HG03025 (cell line): ENCODE measurements around the gene ISG20.
A peak's percentile ranks its signal among the peaks of the same experiment; 100 is the strongest.

Experiments
- ATAC-seq: cut with Tn5 transposase; IDR thresholded peaks from one replicate; pipeline ENCODE4 v1.9.1; 2021; ENCODE audit warnings: mild to moderate bottlenecking, moderate library complexity; ENCODE audit not compliant: unreplicated experiment, low FRiP score

The ISG20 gene

DNA sequence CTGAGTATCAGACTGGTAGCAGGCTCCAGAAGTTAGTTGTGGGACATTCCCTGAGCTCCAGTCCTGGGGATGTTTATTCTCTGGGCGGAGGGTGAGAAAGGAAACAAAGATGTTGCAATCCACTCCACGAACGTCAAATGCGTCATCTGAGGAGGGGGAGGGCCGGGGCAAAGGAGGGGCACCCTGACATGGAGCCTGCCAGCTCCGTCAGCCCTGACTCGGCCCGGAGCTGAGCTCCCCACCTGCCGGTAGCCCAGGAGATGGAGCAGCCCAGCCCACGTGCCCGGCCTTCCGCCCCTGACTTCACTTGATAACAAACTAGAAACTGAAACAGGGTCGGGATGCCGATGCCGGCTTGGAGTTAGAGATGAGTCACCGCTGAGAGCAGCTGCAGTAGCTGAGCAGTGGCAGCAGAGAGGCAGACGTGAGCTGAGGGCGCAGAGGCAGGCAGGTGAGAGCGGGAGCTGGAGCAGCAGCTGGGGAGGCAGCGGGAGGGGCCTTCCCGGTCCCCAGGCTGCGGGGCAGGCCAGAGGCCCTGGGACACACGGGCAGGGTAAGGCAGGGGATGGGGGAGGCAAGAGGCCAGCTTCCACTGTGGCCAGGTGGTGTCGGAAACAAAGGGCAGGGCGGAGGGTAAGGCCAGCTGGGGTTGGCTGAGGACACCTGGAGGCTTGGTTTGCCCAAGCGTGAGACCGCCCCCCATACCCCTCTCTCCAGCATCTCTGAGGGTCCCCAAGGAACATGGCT lies at the start of gene ISG20:
ISG20 (plus strand) TSS at position 391 of the 747 bp plus-strand sequence; CDS start at position 742, 351 bp downstream.
- ATAC-seq = peak; percentile 68

DNA sequence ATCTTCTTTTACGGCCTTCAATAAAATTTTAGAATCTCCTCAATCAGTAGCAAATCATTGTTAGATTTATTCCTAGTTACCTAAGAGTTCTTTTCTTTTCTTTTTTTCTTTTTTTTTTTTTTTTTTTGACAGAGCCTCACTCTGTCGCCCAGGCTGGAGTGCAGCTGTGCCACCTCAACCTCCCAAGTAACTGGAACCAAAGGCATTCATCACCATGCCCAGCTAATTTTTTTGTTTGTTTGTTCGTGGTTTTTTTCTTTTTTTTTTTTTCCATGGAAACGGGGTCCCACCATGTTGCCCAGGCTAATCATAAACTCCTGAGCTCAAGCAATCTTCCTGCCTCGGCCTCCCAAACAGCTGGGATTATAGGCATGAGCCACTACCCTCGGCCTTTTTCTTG lies 48.1 kb upstream of the ISG20 start:
- ATAC-seq = no peak

DNA sequence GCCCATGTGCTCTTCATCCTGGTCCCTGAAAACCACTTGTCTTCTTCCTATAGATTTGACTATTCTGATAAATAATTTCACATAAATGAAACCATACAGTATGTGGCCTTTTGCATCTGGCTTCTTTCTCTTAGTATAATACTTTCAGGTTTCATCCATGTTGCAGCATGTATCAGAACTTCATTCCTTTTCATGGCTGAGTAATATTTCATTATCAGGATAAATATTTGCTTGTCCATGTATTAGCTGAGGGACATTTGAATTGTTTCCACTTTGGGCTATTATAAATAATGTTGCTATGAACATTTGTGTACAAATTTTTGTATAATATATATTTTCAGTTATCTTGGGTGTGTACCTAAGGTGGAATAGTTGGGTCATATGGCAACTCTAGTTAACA lies 47.4 kb upstream of the ISG20 start:
- ATAC-seq = no peak

DNA sequence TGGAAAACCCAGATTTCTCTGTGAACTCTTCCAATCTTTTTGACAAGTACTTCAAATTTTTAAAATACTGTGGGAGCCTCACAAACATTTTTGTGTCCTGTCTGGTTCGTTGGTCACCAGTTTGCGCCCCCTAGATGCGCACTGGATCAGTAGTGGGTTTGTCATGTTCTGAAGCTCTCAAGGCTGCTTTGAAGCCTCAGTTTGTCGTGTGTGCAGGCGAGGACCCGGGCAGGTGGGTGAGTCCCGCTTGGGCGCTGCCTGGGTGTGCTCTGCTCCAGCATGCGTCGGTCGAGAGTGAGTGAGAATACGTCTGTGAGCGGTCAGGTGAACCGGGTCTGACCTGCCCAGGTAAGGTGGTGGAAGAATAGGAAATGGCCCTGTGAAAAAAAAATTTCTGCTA lies 34.9 kb upstream of the ISG20 start:
- no peak for ATAC-seq

DNA sequence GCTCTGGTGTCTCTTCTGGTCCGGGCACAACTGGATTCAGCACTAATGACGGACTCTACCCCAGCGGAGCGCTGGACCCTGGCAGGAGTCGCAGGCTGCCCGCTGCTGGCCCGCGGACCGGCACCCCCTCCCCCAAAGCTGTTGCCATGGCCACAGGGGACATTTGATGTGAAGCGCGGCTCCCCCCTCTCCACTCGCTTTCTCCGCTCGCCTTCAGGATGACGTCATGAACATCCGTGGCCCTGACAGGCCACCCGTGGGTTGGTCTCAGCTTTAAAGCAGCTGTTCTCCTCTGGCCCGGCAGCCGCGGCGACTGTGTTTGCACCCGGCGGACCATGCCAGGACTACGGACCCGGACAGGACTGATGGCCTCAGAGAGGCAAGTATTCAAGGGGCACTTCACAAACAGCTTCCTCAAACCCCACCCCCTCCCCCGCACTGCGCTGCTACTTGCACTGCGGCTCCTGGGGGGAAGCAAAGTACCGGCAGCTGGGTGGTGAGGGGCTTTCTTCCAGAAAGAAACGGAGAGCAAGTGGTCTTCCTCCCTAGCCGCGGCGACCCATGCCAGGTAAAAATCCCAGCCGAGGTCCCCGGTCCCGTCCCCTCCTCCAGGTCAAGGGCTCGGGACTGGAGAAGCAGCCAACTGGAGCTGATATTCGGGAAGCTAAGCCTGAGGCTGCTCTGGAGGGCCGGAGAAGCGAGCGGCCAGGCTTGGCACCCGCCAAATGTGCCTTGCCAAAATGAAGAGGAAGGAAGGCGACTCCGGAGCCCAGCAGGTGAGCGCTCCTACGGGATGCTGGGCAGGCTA lies 34.2 kb upstream of the ISG20 start:
- ATAC-seq = no peak

DNA sequence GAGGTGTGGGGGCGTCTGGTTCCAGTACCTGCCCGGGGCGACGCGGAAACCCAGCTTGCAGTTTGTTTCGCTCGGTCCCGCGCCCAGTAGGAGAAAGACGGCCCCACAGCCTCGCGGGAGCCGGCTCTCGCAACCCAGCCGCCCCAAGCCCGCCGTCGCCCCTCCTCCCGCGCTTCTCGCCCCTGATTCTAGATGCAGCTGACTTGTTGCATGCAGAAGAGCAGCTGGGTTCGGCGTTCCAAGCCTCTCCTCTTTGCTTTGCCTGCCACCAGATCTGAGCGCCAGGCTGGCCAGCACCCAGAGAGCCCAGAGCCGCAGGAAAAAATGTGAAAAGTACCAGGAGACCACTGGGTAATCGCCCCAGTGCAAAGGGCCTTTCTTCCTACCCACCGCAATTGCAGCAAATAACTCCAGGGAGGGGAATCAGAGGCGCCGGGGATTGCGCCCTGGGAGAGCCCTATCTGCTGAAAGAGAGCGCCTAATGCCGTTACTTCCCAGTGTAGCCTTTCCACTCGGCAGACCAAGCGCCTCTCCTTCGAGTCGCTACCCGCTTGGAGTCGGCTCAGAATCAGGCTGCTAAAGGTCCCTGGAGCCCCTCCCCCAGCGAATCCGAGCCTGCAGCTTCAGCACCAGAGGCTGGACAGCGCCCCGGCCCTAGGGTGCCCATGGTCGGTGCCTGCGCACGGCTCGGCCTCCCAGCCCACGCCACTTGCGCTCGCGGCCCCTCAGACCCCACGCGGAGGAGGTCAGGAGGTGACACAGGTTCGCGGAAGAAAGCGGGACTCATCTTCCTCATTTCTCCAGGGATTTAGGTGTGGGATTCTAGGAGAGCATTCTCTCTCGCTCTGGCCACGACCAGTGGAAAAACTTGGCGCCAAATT lies 33.4 kb upstream of the ISG20 start:
- no peak for ATAC-seq

DNA sequence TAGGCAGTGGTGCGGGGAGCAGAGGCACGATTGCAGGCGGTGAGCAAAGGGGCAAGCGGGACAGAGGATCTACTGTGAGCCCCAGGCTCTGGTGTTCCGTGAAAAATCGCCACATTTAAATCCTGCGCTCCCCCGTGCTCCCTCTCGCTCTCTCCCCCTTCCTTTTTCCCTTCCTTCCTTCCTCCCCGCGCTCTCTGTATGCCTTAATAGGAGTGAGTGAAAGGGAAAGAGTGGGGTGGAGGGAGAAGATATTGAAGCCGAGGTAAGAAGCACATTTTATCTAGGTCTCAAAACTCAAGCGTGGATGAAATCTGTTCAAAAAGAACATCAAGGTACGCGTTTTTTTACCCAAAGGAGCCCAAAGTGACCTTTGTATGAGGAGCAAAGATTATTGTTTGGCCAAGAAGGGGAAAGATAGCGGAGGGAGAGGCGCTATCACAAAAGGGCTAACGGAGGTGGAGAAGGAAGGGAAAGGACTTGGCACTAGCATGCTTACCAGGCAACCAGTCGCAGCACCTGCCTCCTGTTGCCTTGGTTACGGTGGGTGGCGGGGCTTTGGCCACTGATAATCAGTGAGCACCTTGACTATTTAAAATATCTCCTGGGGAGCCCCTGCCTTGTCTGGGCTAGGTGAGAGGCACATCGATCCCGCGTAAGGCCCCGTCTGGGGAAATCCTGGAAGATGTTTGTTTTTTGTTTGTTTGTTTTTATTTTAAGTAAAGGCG lies 32.6 kb upstream of the ISG20 start:
- ATAC-seq = no peak

DNA sequence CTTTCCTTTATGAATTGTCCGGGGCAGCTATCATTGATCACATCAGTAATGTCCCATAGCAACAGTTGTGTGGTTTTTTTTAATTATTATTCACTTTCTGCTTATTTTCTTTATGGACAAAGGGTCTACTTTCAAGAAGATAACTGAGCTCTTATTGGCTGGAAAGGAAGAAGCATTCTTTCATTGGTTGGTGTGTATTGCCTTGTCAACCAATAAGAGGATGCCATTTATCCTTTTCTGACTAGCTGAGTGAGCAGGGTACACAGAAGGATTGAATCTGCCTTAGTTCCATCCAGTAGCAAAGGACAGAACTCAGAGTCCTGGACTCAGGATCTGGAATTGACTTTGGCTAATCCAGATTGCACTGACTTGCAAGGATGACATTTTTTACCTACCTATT lies 30.9 kb upstream of the ISG20 start:
- ATAC-seq = no peak

DNA sequence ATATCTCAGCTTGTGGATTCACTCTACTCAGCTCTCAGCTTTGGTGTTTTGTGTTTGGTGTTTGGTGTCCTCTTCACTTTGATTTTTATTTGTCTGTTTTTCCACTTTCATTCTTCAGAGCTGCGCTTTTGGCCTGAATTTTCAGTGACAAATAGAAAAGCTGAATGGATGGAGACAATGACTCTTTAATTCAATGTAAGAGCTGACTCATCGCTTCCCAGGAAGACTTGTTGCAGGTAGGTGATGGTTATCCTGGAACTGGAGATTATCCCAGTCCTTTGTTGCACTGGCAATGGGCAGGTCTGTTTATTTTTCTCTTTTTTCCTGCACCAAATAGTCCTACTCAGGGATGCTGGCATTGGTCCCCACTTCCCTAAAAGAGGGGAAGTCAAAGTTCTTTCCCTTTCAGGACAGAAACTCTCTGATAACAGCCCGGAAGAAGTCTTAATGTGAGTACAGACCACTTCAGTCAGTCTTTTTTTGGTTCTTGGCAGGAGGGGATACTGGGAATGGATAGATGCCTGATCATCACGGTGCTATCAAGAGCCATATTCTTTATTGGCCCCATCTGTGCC lies 30.1 kb upstream of the ISG20 start:
- ATAC-seq = no peak

DNA sequence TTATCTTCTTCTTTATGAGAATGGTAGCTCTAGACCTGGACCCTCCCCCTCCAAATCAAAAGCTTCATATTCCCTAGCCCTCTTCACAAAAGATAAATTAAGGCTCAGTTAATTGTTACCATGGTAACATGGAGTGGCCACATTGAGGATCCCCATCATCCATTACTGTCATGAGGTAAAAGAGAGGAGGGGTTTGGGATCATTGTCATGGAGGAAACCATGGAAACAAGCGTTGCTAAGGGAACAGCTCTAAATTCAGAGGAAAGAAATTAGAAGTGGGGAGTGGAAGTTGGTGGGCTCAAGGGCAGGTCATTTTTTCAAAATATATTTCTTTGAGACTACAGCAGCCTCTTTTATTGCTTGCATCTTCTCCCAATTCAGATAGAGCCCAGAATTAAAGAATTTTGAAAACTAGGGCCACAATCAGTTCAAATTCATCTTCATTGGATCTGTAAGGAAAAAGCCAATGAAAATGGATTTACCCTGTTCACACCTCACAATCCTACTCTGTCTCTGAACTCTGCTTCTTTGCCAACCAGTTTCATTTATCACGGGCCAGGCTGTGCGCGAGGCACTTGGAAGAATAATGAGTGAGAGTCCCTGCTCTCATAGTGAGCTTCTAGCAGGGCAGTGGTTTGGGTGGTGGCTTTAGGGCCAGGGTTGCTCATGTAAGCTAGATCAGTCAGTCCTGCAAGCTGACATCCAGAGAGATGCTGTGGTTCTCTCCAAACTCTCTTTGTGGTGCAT lies 29.3 kb upstream of the ISG20 start:
- no peak for ATAC-seq

DNA sequence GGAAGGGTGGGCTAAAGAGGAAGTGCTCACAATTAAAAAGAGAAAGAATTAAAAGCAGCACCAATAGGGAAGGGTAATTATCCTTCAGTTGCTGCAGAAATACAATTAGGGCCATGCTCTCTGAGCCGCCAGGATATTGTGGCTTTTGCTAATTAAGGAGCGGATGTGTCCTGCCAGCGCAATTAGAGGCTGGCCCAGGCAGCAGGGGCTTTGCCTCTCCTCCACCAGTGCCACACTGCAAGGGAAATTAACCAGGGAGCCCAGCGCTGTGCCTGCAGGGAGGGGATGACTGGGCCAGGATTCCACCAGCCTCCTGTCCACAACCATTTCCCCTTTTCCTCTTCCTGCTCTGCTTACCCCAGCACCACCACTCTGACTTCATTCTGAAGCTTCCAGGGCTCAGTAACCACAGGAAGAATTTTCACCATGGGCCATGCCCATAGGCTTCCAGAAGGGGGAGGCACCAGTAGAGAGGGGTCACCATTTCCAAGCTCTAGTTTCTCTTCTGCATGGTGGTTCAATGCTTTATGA lies 28.1 kb upstream of the ISG20 start:
- no peak for ATAC-seq

DNA sequence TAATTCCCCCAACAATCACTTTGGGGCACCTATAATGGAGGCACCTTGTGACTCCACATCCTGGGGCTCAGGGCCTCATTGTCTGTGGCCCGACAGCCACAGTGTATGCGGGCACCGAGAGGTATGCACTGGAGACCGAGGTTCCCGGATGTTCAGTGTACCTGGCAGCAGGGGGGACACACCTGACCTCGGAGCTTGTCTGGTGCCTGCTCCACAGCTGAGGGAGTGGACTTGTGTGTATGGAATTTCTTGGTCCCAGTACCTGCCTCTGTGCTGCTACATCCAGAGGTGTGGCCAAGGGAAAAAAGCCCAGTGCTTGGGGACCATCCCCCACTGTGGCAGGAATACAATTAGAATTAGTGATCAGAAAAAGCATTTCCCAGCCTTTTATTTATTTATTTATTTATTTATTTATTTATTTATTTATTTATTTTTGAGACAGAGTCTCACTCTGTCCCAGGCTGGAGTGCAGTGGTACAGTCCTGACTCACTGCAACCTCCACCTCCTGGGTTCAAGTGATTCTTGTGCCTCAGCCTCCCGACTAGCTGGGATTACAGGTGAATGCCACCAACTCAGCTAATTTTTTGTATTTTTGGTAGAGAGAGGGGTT lies 26.5 kb upstream of the ISG20 start:
- no peak for ATAC-seq

DNA sequence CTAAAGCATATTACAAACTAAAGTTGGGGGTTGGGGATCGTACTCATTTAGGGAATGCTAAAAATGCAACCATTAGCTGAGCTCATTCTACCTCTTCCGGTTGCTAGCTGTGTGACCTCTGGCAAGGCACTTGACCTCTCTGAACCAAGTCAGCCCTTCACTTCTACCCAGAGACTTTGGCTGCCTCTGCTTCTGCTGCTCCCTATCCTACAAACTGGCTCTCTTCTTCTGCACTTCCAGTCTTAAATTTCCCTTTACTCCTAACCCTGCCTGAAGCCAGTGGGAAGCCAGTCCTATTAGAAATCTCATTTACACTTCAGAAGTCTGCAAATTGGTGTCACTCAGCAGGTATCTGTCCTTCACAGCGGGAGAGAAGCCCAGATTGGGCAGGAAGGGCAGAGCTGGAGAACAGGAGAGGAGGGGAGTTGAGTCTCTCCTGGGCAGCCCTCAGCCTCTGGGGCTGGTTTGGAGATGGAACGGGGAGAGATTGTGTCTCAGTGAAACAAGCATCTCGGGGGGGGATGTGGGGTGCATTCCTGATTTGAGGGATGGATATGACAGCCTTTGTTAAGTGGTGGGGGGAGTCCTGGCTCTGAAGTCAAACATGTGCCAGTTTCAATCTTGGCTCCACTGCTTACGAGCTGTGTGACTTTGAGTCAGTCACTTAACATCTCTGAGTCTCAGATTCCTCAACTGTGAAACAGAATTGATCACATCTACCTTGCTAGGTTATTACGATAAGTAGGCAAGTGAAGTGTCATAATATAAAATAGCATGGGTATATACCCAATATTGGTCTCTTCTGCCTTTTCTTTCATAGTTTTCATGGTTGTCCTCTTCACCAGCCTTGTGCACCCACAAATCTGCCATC lies 25.5 kb upstream of the ISG20 start:
- ATAC-seq = no peak

DNA sequence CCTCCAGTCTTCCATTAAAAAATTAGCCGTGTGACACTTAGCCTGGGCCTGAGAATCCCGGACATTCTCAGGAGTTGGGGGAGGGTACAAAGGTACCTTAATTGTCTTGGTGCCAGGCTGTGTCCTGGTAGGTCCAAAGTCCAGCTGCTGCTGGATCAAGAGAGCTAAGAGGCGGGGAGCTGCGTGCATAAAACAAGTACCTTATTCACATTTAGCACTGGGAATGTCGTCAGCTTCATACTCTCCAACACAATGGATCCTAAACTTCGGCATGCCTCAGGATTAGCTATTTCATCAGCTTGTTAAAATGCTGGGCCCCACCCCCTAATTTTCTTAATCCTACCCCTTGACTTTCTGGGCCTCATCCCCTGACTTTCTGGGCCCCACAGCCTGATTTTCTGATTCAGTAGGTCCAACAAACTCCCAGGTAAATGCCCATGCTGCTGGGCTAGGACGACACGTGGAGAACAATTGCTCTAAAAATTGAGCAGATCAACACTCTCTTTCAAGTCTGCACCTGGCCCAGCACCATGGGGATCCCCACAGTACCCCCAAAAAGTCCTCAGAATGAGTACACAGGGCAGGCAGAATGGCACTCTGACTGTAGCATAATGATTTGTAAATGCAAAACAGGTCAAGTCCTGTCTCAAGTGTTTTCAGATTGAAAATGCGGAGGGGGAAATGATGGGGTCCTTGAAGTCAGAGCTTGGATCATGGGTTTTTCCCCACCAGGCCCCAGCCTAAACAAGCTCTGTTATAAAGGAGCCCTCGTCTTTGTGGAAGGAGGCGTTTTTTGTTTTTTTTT lies 23.3 kb upstream of the ISG20 start:
- no peak for ATAC-seq

DNA sequence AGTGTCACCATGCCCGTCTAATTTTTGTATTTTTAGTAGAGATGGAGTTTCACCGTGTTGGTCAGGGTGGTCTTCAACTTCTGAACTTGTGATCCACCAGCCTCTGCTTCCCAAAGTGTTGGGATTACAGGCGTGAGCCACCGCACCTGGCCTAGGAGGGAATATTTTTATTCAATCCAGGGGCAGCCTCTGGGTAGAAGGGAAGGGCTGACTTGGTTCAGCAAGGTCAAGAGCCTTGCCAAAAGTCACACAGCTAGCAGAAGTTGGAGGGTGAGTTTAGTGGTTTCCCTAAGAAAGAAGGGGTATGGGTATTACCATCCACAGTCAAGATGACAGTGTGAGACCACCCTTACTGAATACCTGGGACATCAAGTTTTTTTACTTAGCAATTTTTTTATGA lies 22.6 kb upstream of the ISG20 start:
- ATAC-seq = no peak

DNA sequence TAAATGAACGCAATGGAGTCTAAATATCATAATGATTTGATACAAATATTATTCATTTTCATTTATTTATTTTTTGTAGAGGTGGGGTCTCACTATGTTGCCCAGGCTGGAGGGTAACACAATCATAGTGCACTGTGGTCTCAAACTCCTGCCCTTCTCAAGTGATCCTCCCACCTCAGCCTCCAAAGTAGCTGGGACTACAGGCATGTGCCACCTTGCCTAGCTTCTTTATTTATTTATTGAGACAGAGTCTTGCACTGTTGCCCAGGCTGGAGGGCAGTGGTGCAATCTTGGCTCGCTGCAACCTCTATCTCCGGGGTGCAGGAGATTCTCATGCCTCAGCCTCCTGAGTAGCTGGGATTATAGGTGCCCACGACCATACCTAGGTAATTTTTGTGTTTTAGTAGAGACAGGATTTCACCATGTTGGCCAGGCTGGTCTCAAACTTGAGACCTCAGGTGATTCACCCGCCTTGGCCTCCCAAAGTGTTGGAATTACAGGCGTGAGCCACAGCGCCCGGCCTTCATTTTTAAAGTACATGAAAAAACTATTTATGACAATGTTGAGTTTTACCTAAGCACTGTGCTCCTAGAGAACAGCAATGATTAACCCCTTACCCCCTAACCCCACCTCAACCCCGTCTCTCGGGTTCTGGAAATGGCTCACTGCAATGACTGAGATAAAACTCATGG lies 21.6 kb upstream of the ISG20 start:
- ATAC-seq = no peak
